ENCODE data around the gene AAR2. TPM values are rescaled to one million over a fixed set of nuclear protein-coding genes. Genes with fewer than 3 reads are reported as not detected.

The AAR2 gene
- total RNA-seq, 1 donor from 2014 or later, result 51.4 TPM

DNA sequence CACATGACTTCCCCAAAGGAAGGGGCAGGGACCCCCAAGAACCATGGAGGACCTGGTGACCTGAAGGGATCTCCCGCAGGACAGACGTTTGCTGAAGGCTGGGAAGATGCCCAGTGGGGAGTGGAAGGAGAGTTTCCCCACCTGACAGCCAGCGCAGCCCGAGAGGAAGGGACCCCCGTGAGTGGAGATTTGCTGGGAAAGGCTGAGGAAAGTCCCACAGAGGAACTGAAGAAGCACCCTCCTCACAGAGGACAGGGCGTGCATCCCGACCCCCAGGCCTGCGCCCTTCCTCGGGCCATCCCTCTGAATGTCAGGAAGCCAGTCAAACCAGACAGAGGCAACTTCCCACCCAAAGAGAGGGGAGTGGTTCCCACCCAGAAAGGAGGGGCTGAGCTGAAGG is 29.6 kb upstream of the AAR2 start:
- intact Hi-C loops (cut with DNase I), result no loop called here
- TF ChIP-seq, protein P1, sequence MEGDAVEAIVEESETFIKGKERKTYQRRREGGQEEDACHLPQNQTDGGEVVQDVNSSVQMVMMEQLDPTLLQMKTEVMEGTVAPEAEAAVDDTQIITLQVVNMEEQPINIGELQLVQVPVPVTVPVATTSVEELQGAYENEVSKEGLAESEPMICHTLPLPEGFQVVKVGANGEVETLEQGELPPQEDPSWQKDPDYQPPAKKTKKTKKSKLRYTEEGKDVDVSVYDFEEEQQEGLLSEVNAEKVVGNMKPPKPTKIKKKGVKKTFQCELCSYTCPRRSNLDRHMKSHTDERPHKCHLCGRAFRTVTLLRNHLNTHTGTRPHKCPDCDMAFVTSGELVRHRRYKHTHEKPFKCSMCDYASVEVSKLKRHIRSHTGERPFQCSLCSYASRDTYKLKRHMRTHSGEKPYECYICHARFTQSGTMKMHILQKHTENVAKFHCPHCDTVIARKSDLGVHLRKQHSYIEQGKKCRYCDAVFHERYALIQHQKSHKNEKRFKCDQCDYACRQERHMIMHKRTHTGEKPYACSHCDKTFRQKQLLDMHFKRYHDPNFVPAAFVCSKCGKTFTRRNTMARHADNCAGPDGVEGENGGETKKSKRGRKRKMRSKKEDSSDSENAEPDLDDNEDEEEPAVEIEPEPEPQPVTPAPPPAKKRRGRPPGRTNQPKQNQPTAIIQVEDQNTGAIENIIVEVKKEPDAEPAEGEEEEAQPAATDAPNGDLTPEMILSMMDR (IDR thresholded peaks at IDR 0.05), result no peak
- H3K9me3 ChIP-seq, result no peaks in the 10 kb centered on the region
- H3K4me1 ChIP-seq, result no peaks in the 10 kb centered on the region
- H3K27ac ChIP-seq, result no peak overlapping the region
- H3K36me3 ChIP-seq, result peaks cover 28 to 53% of the 10 kb centered on the region in 2 donors
- no peak overlapping the region for H3K4me3 ChIP-seq
- DNase-seq (ENCODE audit: low spot score in 2 of 2), result no peak
- H3K27me3 ChIP-seq, result no peaks in the 10 kb centered on the region

DNA sequence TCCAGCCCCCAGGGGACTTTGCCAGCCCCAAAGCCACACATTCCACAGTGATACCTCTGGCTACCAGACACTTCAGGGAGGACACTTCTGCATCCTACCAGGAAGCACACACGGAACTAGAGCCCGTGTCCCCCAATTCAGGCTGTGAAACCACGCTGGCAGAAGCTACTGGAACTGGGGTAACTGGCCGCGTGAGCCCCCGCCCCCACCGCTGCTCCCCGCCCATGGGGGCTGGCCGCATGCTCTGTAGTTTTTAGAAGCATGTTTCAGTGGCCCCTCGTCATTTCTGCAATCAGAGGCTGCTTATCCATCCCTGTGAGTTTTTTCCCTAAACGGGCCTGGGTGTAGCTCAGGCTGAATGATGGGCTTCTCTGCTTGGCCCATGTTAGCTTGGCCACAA is 28.7 kb upstream of the AAR2 start:
- H3K9me3 ChIP-seq, result no peaks in the 10 kb centered on the region
- H3K36me3 ChIP-seq, result peaks cover 36 to 62% of the 10 kb centered on the region in 2 donors
- no peaks in the 10 kb centered on the region for H3K27me3 ChIP-seq
- no peak overlapping the region for H3K27ac ChIP-seq
- H3K4me1 ChIP-seq, result no peaks in the 10 kb centered on the region
- H3K4me3 ChIP-seq, result no peak overlapping the region
- no peak for DNase-seq (ENCODE audit: low spot score in 2 of 2)
- intact Hi-C loops (cut with DNase I), result no loop called here
- TF ChIP-seq, protein P1 (IDR thresholded peaks at IDR 0.05), result no peak

DNA sequence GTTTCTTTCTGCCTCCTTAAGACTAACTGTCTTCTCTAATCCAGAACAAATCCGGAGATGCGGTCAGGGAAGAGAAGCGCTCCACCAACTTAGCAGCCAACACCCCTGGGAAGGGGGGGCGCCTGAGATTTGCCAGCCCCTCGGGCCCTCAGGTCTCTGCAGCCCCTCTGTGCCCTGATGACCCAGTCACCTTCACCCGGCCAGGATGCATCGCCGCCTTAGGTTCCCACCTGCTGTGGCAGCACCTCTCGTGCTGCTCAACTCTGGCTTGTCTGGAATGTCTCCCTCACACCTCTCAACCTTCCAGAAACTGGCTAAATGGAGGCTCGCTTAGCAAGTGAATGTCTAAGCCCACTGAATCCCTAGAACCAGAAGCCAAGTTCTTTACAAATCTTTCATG is 28.0 kb upstream of the AAR2 start:
- Histone ChIP-seq H3K27me3 (no peaks in the 10 kb centered on the region), H3K4me1 (no peaks in the 10 kb centered on the region), H3K36me3 (peaks cover 41 to 66% of the 10 kb centered on the region in 2 donors), H3K4me3 (no peak overlapping the region), H3K9me3 (no peaks in the 10 kb centered on the region), H3K27ac (no peak overlapping the region)
- DNase-seq (ENCODE audit: low spot score in 2 of 2), result no peak
- intact Hi-C loops (cut with DNase I), result no loop called here
- TF ChIP-seq, protein P1 (IDR thresholded peaks at IDR 0.05), result no peak

DNA sequence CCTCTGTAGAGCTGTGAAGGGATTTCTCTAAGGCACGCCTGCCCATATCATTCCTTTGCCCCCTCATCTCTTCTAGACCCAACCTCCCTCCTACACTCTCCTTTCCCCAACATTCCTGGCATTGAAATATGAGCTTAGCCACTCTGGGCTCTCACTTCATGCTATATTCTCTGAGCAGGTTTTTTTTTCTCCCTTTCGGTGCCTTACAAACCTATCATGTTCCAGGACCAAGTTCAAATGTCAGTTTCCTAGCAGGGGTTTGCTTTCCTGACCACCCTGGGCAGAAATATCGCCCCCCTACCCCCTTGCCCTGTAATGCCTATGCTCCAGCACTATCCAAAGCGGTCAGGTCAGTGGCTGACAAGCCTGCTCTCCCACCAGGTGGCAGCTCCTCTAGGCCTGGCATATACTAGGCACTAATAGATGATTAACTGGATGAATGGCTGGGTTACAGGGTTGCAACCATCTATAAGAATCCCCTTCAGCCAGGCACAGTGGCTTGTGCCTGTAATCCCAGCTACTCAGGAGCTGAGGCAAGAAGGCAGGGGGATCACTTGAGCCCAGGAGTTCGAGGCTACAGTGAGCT is 25.7 kb upstream of the AAR2 start:
- H3K36me3 ChIP-seq, result peaks cover 42 to 72% of the 10 kb centered on the region in 2 donors
- H3K4me3 ChIP-seq, result no peak overlapping the region
- H3K9me3 ChIP-seq, result no peaks in the 10 kb centered on the region
- no peaks in the 10 kb centered on the region for H3K27me3 ChIP-seq
- no peak for DNase-seq (ENCODE audit: low spot score in 2 of 2)
- no peak overlapping the region for H3K27ac ChIP-seq
- H3K4me1 ChIP-seq, result no peaks in the 10 kb centered on the region
- intact Hi-C loops (cut with DNase I), result no loop called here
- TF ChIP-seq, protein P1 (IDR thresholded peaks at IDR 0.05), result no peak

DNA sequence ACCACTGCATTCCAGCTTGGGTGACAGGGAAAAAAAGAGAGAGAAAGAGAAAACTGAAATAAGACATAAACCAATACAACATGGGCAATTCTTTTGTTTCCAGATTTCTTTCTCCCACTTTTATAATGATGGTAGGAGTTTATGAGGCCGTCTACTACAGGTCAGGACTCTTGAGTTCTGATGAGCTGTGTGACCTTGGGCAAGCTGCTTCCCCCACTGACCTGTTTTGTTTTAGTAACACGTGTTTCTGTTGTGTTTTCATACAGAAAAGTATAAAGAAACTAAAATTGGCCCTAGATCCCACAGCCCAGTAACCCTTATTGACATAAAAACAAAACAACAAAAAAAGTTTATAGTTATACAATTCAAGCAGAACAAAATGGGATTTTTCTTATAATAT is 22.9 kb upstream of the AAR2 start:
- Histone ChIP-seq H3K36me3 (peaks cover 35 to 50% of the 10 kb centered on the region in 2 donors), H3K9me3 (no peaks in the 10 kb centered on the region), H3K27me3 (no peaks in the 10 kb centered on the region), H3K4me3 (no peak overlapping the region), H3K4me1 (no peaks in the 10 kb centered on the region), H3K27ac (no peak overlapping the region)
- TF ChIP-seq, protein P1 (IDR thresholded peaks at IDR 0.05), result no peak
- no peak for DNase-seq (ENCODE audit: low spot score in 2 of 2)
- intact Hi-C loops (cut with DNase I), result no loop called here

Data from ascending aorta (tissue), 2 donors.